GM19238 (cell line): ENCODE measurements around the gene CAVIN4.

Experiments used
- DNase-seq: peaks from one replicate; pipeline ENCODE4 v3.0.0; 2011; ENCODE audit warnings: low spot score; ENCODE audit not compliant: insufficient read length

CAVIN4 gene, protein sequence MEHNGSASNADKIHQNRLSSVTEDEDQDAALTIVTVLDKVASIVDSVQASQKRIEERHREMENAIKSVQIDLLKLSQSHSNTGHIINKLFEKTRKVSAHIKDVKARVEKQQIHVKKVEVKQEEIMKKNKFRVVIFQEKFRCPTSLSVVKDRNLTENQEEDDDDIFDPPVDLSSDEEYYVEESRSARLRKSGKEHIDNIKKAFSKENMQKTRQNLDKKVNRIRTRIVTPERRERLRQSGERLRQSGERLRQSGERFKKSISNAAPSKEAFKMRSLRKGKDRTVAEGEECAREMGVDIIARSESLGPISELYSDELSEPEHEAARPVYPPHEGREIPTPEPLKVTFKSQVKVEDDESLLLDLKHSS

DNA sequence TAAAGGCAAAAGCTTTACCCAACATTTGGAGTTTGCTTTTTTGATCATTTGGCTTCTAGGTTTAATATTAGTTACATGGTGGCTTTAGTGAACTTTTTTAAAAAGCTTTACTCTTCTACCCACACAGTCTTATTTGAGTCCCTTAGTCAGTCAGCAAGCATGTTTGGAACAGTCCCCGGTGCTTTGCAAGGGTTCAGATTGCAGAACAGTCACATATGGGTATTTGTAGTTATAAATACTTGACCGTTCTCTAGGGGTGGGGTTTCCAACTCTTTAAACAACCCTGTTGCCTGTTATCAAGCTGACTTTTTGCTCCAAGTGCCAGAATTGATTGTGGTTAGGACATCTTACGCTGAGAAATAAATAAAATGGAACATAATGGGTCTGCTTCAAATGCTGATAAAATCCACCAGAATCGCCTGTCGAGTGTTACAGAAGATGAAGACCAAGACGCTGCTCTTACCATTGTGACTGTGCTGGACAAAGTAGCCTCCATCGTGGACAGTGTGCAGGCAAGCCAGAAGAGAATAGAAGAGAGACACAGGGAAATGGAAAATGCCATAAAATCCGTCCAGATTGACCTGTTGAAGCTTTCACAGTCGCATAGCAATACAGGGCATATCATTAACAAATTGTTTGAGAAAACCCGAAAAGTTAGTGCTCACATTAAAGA, at the start of gene CAVIN4:
Gene CAVIN4, plus strand, starts transcription at position 304 of the 673 bp plus-strand sequence. Its CDS starts 65 bp downstream, at position 369.
- no peak for DNase-seq

- DNase-seq, result no peak
Observed at GRCh38 chr9:100534401-100534800, 43.5 kb upstream of the CAVIN4 start.

DNA sequence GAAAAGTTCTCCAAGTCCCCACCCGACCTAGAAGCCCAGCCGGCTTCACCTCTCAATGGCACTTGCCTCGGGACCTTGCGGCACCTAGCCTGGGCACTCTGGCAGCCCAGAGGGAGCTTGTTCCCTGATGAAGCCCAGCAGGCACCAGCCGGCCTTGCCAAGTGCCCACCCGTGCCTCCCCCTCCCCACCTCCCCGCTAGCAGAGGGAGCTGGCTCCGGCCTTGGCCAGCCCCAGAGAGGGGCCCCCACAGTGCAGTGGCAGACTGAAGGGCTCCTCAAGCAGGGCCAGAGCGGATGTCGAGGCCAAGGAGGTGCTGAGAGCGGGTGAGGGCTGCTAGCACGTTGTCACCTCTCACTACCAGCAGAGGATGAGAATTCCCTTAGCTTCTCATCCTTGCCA, 37.6 kb upstream of the CAVIN4 start:
- DNase-seq, result no peak

- no peak for DNase-seq
Observed at GRCh38 chr9:100549048-100549447, 28.8 kb upstream of the CAVIN4 start.

DNA sequence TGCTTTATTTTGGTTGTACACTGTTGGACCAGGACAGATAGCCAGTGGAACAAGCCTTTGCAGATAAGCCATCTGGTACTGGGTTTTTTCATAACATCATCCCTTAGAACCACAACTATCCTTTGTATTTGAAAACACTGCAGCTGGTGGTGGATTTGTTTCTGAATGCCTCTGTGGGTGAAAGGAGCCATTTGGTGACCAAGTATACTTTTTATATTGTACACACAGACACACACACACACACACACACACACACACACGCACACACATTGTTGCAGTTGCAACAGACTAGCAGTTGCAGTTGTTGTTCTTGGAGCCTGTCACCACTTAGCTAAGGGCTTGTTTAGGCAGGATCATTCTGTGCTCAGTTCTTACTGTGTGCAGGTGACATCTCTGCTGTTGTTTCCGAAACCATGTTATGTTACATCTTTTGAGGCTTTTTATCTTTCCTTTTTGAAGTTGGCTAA, 22.9 kb upstream of the CAVIN4 start:
- no peak for DNase-seq

DNA sequence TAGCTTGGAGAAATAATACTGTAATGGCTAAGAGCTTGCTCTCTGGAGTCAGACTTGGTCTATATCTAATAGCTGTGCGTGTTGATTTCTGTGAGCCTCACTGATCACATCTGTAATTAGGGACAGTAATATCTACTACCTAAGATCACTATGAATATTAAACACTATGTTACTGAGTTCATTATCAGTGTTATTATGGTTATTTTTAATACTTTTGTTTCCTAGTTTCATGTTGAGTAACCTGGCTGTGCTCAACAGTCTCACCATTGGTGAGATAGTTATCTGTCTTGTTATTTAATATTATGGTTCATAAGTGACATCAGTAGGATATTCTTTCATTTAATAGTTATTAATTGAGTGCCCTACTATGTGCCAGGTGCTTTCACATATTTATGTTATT, 22.4 kb upstream of the CAVIN4 start:
- no peak for DNase-seq

GRCh38 chr9:100557053-100557452, 20.8 kb upstream of the CAVIN4 start:
- no peak for DNase-seq

DNA sequence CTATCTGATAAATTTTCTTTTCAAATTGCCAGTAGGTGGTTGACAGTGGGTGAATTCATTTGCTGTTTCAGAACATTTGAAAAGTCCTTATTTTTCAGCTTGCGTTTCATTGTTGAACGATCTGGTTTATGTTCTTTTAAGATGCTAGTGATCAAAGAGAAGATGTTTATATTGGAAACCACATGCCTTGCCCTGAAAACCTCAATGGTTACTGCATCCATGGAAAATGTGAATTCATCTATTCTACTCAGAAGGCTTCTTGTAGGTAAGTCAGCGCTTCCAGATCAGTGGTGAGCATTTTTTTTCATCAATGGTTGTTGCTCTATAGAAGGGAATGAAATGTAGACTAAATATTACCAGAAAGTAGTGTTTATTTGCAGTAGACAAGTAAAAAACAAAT, 16.6 kb upstream of the CAVIN4 start:
- DNase-seq, result no peak

DNA sequence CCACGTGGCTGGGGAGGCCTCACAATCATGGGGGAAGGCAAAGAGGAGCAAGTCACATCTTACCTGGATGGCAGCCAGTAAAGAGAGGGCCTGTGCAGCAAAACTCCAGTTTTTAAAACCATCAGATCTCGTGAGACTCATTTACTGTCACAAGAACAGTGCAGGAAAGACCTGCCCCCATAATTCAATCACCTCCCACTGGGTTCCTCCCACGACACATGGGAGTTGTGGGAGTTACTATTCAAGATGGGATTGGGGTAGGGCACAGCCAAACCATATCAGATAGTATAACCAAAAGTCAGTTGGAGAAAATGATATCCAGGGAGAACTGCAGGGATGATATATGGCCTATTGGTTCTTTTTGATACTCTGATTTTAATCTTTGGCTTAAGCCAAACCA, 10.0 kb upstream of the CAVIN4 start:
- DNase-seq, result no peak

DNA sequence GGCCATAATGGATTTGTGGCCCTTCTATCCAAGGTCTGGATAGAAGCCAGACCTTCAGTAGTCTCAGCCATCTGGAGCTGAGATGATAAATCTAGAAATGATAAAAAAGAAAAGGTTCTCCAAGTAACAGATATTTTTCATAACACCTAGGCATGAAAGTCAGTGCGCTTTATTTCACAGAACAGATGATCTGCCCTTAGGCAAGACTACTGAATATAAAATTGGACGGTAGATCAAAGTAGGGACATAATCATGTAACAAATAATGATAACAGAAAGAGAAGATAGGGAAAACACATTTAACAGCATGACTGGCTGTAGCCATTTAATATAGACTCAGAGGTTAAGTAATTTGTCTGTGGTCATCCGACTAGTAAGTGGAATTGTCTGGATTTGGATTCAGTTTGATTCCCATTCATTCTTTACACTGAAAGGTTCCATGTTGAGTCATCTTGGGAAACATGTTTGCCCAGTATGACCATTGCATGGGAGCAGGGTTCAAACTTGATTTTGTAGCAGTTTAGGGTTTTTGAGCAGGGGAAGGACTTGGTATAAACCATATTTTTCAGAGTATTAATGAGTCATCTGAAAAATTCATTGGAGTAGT, 4.1 kb upstream of the CAVIN4 start:
- DNase-seq, result no peak

- DNase-seq, result no peak
Observed at GRCh38 chr9:100575006-100575405, 2.9 kb upstream of the CAVIN4 start.

- DNase-seq, result no peak
Observed at GRCh38 chr9:100575765-100576386, 2.0 kb upstream of the CAVIN4 start.

DNA sequence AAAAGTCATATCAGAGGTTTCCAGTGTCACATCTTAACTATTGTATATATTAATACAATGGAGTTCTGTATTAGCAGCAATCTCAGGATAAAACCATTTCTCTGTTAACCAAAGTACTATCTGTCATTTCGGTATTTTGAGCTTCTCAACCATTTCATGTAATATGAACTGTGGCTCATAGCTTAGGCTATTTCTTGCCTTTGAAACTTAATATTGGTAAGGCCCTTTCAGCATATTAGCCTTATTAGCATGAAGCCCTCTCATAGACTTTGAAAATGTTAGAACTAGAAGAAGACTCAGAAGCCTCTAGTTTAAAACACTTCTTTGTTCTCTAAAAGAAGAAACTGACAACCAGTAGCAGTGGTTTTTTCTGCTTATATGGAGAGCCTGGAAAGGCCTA, 731 bp downstream of the CAVIN4 start:
- DNase-seq, result no peak

GRCh38 chr9:100579665-100580064, 1.8 kb downstream of the CAVIN4 start:
- DNase-seq, result no peak

DNA sequence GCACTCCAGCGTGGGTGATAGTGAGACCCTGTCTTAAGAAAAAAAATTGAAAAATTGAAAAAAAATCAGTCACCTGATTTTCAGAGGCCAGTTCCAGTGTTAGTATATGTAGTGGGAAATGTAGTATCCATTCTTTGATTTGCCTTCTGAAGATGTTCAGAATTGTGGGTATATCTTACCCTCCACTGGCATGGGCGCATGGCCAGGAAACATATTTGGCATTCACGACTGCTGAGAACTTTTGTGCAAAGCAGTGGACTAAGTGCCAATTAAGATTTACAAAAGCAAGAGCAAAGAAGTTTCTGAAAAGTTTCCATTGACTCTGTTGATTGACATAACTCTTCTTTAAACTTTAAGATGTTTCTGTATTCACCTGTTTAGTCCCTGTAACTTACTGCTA, 2.4 kb downstream of the CAVIN4 start:
- no peak for DNase-seq

DNA sequence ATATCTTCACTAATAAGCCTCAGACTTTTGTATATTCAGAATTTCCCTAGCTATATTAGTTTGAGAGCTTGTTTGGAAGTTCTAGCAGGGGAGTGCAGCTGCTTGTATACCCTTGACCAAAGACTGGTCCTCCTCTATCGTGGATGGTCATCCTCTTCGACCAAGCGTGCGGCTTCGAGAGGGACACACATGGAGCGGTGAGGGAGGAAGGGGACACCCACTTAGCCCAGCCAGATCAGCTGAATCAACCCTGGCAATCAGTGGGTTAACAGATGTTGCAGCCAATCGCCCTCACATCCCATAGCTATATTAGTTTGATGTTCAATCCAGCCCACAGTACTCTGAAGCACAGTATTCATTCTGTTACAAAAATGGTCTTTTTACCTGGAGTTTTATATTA, 3.2 kb downstream of the CAVIN4 start:
- DNase-seq, result no peak

- no peak for DNase-seq
Observed at GRCh38 chr9:100581661-100582060, 3.8 kb downstream of the CAVIN4 start.

GRCh38 chr9:100583014-100583802, 5.3 kb downstream of the CAVIN4 start:
- DNase-seq, result no peak

GRCh38 chr9:100584951-100585350, 7.1 kb downstream of the CAVIN4 start:
- DNase-seq, result no peak

DNA sequence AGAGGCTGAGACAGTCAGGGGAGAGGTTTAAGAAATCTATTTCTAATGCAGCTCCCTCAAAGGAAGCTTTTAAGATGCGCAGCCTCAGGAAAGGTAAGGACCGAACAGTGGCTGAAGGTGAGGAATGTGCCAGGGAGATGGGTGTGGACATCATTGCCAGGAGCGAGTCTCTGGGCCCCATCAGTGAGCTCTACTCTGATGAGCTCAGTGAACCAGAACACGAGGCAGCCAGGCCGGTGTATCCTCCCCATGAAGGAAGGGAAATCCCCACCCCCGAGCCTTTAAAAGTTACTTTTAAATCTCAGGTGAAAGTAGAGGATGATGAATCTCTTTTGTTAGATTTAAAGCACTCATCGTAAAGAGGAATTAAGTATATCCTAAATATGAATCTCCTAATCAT, 8.2 kb downstream of the CAVIN4 start:
- no peak for DNase-seq

GRCh38 chr9:100587375-100587774, 9.5 kb downstream of the CAVIN4 start:
- DNase-seq, result no peak
